GM21515 (cell line): ENCODE results near the gene PALLD.

Experiments used
- ATAC-seq: cut with Tn5 transposase; IDR thresholded peaks from one replicate; pipeline ENCODE4 v1.9.1; 2021; ENCODE audit not compliant: unreplicated experiment

The PALLD gene

GRCh38 chr4:168743131-168743530 is 246.3 kb downstream of the PALLD start:
- ATAC-seq = no peak

- no peak for ATAC-seq
Measured at GRCh38 chr4:168743601-168744000, 246.7 kb downstream of the PALLD start.

DNA sequence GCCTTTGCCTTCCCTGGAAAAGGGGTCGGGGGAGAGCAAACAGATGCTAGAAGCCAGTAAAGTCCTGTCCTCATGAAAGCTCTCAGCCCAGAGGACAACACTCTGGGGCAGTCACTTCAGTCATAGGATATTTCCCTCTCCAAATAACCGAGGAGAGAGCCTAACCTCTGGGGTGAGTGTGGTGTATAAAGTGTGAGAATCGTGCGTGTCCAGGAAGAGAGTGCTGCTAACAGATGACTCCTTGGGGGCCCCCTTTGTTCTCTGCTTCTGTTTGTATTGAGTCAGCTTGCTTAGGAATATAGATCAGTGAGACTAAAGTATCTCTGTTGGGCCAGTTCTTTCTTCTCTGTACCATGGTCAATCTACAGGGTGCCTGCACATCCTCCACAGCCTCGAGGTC is 247.2 kb downstream of the PALLD start:
- no peak for ATAC-seq

DNA sequence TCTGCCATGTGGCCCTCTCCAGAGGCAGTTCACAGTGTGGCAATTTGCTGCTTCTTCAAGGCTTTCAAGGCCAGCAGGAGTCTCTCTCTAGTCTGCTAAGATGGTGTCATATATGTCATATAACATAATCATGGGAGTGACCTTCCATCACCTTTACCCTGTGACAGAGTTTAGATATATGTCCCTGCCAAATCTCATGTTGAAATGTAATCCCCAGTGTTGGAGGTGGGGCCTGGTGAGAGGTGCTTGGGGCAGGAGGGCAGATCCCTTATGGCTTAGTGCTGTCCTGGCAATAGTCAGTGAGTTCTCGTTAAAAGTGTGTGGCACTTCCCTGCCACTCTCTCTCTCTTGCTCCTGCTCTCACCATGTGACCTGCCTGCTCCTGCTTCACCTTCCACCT is 252.0 kb downstream of the PALLD start:
- no peak for ATAC-seq

DNA sequence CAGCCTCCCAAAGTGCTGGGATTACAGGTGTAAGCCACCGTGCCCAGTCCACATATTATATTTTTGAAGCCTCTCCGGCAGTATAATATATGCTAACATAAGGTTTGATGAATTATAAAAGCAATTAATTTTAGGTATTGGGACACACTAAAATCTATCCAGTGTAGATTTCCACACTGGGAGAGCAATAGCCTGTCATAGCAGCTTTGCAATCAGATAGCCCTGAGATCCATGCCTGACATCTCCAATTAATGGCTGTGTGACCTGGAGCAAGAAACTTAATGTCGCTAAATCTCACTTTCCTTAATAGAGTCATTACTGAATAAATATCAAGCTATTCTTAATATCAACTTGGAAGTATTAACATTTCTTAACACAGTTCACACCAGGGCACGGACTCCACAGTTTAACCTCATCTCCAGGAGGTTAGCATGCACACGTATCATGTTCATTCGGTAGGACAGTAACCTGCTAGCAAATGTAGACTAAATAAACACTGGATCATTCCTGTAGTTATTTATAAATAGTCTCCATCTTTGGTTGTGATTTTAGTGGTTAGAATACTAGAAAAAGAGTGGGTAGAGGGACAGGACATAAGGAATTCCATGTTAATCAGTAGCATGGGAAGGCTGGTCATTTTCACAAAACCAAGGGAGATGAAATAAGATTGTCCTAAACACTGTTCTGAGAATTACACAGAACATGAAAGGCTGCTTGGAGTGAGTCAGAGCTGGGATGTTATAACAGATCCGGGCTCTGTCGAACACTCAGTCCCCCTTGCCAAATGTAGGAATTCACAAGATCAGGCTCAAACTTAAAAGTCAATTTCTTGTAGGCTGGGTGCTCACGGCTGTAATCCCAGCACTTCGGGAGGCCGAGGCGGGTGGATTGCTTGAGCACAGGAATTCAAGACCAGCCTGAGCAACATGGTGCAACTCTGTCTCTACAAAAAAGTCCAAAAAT is 254.7 kb downstream of the PALLD start:
- ATAC-seq = no peak

- ATAC-seq = no peak
Measured at GRCh38 chr4:168755598-168756477, 259.0 kb downstream of the PALLD start.

DNA sequence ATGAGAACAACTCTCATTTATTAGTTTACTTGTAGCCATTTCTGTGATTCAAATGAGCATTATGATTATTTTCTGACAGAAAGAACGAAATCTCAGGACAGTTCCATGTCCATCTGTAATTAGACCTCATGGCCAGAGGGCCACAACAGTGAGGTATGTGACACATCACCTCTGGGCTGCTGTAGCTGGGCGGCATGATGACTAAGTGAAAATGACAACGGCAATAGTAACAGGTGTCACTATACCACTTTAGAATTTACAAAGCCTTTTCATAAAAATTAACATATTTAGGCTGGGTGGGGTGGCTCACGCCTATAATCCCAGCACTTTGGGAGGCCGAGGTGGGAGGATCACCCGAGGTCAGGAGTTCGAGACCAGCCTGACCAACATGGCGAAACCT is 260.6 kb downstream of the PALLD start:
- ATAC-seq = no peak

DNA sequence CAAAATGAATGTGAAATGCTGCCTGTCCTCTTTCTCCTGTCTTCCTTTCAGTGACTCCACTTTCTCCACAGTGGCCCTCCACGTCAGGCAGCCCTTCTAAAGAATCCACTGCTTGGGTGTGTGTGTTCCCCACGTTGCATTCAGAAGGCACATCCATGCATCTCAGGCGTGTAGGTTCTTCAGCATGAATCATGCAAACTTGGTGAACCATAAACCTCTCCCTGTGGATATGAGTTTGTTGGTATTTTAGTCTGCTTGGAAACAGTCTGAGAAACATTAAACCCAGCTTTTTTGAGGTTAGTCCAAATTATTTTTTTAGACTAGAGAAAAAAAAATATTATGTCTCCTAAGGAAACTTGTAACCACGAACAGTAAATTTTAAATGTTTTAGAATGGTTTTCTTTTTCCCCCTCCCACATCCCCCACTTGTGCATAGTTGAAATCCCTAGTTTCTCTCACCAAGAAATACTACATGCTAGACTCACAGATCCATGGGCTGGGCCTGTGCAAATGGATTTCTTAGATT is 261.6 kb downstream of the PALLD start:
- no peak for ATAC-seq

GRCh38 chr4:168759321-168759720 is 262.5 kb downstream of the PALLD start:
- no peak for ATAC-seq

DNA sequence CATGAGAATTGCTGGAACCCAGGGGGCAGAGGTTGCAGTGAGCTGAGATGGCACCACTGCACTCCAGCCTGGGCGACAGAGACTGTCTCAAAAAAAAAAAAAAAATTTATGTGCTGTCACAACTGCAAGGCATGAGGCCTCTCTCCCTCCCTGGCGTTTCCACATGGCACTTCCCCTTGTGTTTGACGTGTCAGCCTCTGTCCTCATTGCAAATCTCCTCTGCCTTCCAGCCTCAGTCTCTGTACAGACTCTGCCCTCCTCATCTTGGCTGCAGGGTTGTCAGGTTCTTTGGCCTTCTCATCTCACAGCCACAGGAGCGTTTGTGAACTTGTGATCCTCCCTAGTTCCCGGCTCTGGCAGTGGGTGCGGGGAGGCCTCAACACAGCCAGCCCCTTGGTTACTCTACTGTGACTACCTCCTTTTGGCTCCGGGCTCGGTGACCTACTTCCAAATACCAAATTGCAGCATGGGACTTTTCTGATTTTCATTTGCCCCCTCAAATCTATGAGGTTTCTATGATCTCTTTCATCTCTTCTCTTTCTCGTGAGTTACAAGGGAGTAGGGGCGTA is 263.2 kb downstream of the PALLD start:
- ATAC-seq = no peak

DNA sequence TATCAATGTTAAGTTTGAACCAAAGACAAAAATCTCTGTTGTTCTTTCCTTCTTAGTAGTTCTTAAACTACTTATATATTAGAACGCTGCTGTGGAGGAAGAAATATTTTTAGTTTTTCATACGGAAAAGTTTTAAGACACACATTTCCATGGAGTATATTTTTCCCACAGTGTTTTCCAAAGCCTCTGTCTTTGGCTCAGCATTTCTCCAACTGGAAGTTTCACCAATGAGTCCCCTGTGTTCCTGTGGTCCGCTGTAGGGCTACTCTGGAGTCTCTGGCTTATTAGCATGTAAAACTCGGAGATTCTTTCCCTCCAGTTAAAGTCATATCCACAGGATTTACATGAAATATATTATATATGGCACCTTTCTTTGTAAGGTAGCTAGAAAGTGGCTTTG is 264.2 kb downstream of the PALLD start:
- no peak for ATAC-seq

DNA sequence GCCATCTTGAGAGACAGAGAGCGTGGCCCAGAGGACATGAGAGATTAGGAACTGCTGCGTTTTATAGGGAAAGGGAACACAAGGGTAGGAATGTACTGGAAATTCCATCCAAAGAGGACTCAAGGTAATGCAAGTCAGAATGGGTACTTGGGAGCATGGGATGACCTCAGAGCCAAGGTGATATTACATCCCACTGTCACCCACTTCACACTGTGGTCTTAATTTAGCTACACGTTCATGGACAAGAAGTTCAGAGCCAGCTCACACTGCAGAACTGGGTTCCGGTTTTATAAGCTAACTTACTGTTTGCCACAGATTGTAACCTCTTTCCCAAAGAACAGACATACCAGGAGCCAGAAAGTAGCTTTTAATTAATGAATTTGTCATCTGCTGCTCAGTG is 268.5 kb downstream of the PALLD start:
- ATAC-seq = no peak

DNA sequence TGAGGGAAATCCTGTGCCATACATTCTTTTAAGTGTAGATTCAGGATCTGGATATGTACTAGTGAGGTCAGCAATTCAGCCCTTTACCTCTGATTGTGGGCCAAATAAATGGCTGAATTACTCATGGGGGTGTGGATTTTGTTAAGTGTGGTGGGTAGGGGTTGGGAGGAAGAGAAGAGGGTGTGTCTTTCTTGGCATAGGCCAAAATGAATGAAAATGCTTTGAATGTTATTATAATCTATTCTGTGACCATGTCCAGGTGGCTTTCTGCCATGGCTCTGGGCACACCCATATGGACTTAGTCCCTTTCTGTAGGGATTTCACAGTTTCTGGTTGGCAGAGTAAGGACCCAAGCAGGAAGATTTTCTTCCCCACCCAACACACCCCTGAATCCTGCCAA is 268.9 kb downstream of the PALLD start:
- ATAC-seq = no peak

DNA sequence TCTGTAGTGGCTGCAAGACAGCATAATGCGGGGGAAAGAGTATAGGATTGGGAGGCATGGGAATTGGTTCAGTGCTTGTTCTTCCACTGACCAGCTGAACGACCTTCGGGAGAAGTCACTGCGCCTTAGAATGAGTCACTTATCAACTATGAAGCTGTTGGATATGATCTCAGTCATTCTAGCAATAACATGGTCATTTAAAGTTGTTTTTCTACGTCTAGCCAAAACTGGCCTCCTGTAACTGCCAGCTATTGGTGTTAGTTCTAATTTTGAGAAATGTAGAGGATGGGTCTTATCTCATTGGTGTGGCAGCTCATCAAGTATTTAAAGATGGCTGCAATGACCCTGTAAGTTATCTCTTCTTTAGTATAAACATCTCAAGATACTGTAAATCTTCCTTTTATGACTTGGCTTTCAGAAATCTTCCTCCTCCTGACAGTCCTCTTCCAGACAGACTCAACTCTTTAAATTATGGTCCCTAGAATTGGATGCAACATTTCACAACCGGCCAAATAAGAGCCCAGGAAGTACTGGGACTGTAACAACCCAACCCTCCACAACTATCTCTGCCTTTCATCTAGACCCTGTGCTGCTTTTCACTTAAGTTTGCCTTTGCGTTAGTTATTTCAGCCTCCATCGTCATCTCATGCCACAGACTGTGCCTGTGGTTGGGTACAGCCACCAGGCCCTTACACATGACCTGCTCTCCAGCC is 269.9 kb downstream of the PALLD start:
- no peak for ATAC-seq

DNA sequence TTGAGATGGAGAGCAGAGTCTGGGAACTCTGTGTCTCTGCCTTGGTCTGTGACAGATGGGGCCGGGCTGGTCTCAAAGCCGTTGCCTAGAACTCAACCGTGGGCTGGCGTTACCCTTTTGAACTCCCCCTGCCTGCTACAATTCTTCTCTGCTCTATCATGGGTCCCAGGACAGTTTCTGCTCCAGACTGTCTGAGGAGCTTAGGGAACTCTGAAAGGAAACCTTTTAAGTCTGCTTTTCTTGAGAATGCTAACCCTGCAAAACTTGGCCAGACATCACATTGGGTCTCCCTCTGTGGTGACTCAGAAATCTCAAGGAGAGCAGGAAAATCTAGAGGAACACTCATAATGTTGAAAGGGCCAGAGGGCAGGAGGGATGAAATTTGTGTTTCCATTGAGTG is 272.6 kb downstream of the PALLD start:
- no peak for ATAC-seq

DNA sequence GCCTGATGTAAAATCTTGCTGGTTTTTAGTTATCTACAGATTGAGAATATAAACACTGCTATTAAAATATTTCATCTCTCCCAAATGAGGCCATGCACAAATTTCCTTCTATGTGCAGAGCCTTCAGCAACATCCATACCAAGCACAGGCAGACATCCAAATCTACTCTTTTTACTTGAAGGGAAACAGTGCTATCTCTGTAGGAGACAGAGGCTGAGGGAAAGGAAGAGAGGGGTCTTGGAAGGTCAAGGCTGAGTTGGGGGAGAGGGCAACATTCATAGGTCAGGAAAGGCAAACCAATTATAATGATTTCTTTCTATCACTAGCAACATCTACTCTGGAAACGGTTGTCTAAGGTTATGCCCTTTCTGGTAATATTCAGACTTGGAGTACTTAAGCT is 273.0 kb downstream of the PALLD start:
- no peak for ATAC-seq

DNA sequence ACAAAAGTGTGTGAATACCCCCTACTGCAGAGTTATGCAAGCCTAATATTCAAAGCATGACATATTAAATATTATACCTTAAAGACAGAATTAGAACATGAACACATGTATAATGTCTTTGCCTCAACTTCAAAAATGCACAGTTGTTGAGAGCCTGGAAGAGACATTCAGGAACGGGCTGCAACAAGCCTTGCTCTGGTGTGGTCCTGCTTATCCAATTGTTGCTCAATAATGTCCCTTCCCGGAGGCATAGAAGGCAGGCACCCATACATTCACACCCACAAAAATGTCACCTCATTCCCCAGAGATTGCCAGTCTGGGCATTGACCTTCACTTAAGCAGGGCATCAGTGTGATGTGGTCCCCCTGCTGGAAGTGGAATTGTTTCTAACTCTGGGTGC is 274.4 kb downstream of the PALLD start:
- ATAC-seq = no peak

- ATAC-seq = no peak
Measured at GRCh38 chr4:168773388-168774195, 276.7 kb downstream of the PALLD start.

GRCh38 chr4:168776382-168776781 is 279.5 kb downstream of the PALLD start:
- no peak for ATAC-seq
